GM12878 (cell line): ENCODE data around the gene SLC22A4. TPM values are rescaled to one million over a fixed set of nuclear protein-coding genes. Genes with fewer than 3 reads are reported as not detected.

Experiments used
- ATAC-seq: fragments of 200-7000 bp; cut with Tn5 transposase; 3 replicates; pipeline ENCODE4 v1.9.1; 2020; ENCODE audit warnings: mild to moderate bottlenecking, moderate library complexity
- BruUV-seq: library from RNA; stranded (reverse); fragments of 400-500 nt; replicated peaks from 2 replicates; lab custom pipeline; 2021; lab: Mats Ljungman, UMichigan
- CTCF ChIA-PET: fragments of 300-600 bp; sonication (Branson Sonifier 250); formaldehyde crosslinking; extraction: SDS; loops from one replicate; lab custom pipeline; 2021; ENCODE audit warnings: inconsistent platforms; lab: Yijun Ruan, JAX
- POLR2A ChIA-PET: fragments of 350-600 bp; formaldehyde crosslinking; extraction: SDS; loops from one replicate; lab custom pipeline; 2021; ENCODE audit warnings: inconsistent platforms; lab: Charles Lee
- RAD21 ChIA-PET: fragments of 300-600 bp; sonication (Branson Sonifier 250); formaldehyde crosslinking; loops from one replicate; lab custom pipeline; 2023; ENCODE audit warnings: antibody characterized with exemption; ENCODE audit not compliant: unreplicated experiment; lab: Charles Lee
- SMC1A ChIA-PET: fragments of 300-600 bp; sonication (Branson Sonifier 250); formaldehyde crosslinking; loops from one replicate; lab custom pipeline; 2023; ENCODE audit not compliant: unreplicated experiment, uncharacterized antibody; lab: Charles Lee
- DNase-seq: peaks from one replicate; pipeline ENCODE4 v3.0.0-alpha.2; 2011; ENCODE audit warnings: low read depth, low spot score
- FAIRE-seq: peaks from 3 replicates; lab custom pipeline; 2011; peaks lifted over from hg19 to GRCh38; lab: Jason Lieb, UNC
- H2AFZ ChIP-seq: 2 replicates; pipeline ENCODE4 v1.6.0; 2011; ENCODE audit warnings: low read depth, low read length, control low read depth; ENCODE audit not compliant: control insufficient read depth
- H3K27ac ChIP-seq: 2 replicates; pipeline ENCODE4 v1.5.1; 2011; ENCODE audit warnings: control low read depth; ENCODE audit not compliant: control insufficient read depth, insufficient read depth
- H3K27me3 ChIP-seq, 2 experiments: replicated peaks in 1 of 2; 2 replicates each; pipeline versions ENCODE4 v1.6.0 to v1.6.1; 2011; ENCODE audit warnings: low read length in 1 of 2; ENCODE audit not compliant: control insufficient read depth in 2 of 2, insufficient read depth in 2 of 2
- H3K36me3 ChIP-seq, 2 experiments: 2 replicates each; pipeline ENCODE4 v1.5.1; 2011; ENCODE audit warnings: low read length in 1 of 2; ENCODE audit not compliant: control insufficient read depth in 2 of 2, insufficient read depth in 2 of 2
- H3K4me1 ChIP-seq: 2 replicates; pipeline ENCODE4 v1.6.1; 2011; ENCODE audit warnings: mild to moderate bottlenecking, low read length, moderate library complexity, mixed read lengths; ENCODE audit not compliant: control insufficient read depth, insufficient read depth
- H3K4me2 ChIP-seq: 2 replicates; pipeline ENCODE4 v1.6.0; 2011; ENCODE audit warnings: control low read depth; ENCODE audit not compliant: control insufficient read depth, insufficient read depth
- H3K4me3 ChIP-seq: fragments of 200-600 bp; sonication (generic); 2 replicates; pipeline ENCODE4 v1.5.1; 2016
- H3K79me2 ChIP-seq: 2 replicates; pipeline ENCODE4 v1.6.0; 2011; ENCODE audit warnings: low read length; ENCODE audit not compliant: control insufficient read depth, insufficient read depth
- H3K9ac ChIP-seq: 2 replicates; pipeline ENCODE4 v1.8.0; 2011; ENCODE audit warnings: low read length, control low read depth, mixed read lengths; ENCODE audit not compliant: control insufficient read depth, insufficient read depth
- H3K9me3 ChIP-seq: replicated peaks from 3 replicates; pipeline ENCODE4 v1.5.1; 2011; ENCODE audit warnings: mild to moderate bottlenecking, low read length; ENCODE audit not compliant: control insufficient read depth, insufficient read depth
- H4K20me1 ChIP-seq: 2 replicates; pipeline ENCODE4 v1.6.0; 2011; ENCODE audit not compliant: control insufficient read depth, insufficient read depth
- ATF7 ChIP-seq: fragments of 450-650 bp; IDR thresholded peaks from 2 replicates; pipeline ENCODE4 v1.6.1; 2016; ENCODE audit warnings: low read depth, mild to moderate bottlenecking
- BCL11A ChIP-seq: IDR thresholded peaks from 2 replicates; pipeline ENCODE4 v1.6.1; 2011; ENCODE audit warnings: low read depth, low read length
- CEBPB ChIP-seq, 2 experiments: fragments of 150-350 bp in 1 of 2; IDR thresholded peaks; 2 replicates each; pipeline ENCODE4 v1.6.1; 2012 to 2014; ENCODE audit warnings: low read depth in 2 of 2, low read length in 2 of 2, borderline replicate concordance in 1 of 2, inconsistent platforms in 1 of 2
- CEBPZ ChIP-seq: fragments of 150-350 bp; IDR thresholded peaks from 2 replicates; pipeline ENCODE4 v1.6.1; 2016; ENCODE audit warnings: low read depth, low read length
- CHD4 ChIP-seq: fragments of 200-600 bp; sonication (generic); IDR thresholded peaks from 2 replicates; pipeline ENCODE4 v1.6.1; 2016; ENCODE audit warnings: mild to moderate bottlenecking
- EZH2 ChIP-seq: IDR thresholded peaks from 2 replicates; pipeline ENCODE4 v1.6.1; 2012; ENCODE audit warnings: low read depth, mild to moderate bottlenecking, control low read depth, inconsistent platforms, low read length, borderline replicate concordance; ENCODE audit not compliant: control insufficient read depth
- NR2C2 ChIP-seq: IDR thresholded peaks from 2 replicates; pipeline ENCODE4 v1.6.1; 2011; ENCODE audit warnings: borderline replicate concordance, low read depth; ENCODE audit not compliant: control insufficient read depth, insufficient read length
- PAX5 ChIP-seq: IDR thresholded peaks from 2 replicates; pipeline ENCODE4 v1.6.1; 2011; ENCODE audit warnings: low read depth, low read length, borderline replicate concordance
- SMARCA5 ChIP-seq: fragments of 450-650 bp; IDR thresholded peaks from 2 replicates; pipeline ENCODE4 v1.6.1; 2017; ENCODE audit warnings: mild to moderate bottlenecking
- TAF1 ChIP-seq: IDR thresholded peaks from 2 replicates; pipeline ENCODE4 v1.6.1; 2011; ENCODE audit warnings: mild to moderate bottlenecking, low read depth, low read length, borderline replicate concordance
- TCF3 ChIP-seq: IDR thresholded peaks from 2 replicates; pipeline ENCODE4 v1.6.1; 2012; ENCODE audit warnings: low read depth, mild to moderate bottlenecking, low read length, borderline replicate concordance; ENCODE audit not compliant: insufficient read depth
- ZBTB33 ChIP-seq: fragments of 450-650 bp; IDR thresholded peaks from 2 replicates; pipeline ENCODE4 v1.6.1; 2017; ENCODE audit warnings: mild to moderate bottlenecking
- ZNF274 ChIP-seq: IDR thresholded peaks from one replicate; pipeline ENCODE4 v1.8.0; 2011; ENCODE audit not compliant: insufficient read length, insufficient read depth
- ZNF592 ChIP-seq: fragments of 450-650 bp; IDR thresholded peaks from 2 replicates; pipeline ENCODE4 v1.6.1; 2017; ENCODE audit warnings: mild to moderate bottlenecking, moderate library complexity
- WGBS: methylation state at CpG from one replicate; pipeline ENCODE4 v1.1.6; 2016; ENCODE audit warnings: low lambda C conversion rate; ENCODE audit not compliant: insufficient replicate concordance, insufficient coverage; ENCODE audit errors: missing lambda C conversion rate; 5-methylcytosine and 5-hydroxymethylcytosine counted together
- in situ Hi-C: fragments of 300-500 bp; cut with MboI; formaldehyde crosslinking; loops from 9 replicates; pipeline ENCODE4 v1.14.3; 2018; ENCODE audit warnings: mixed read lengths
- intact Hi-C: fragments of 100-400 bp; cut with micrococcal nuclease; formaldehyde crosslinking; loops from one replicate; pipeline ENCODE4 v1.14.2; 2022; ENCODE audit not compliant: unreplicated experiment
- polyA plus RNA-seq, 11 experiments: library from polyadenylated mRNA; depleted of rRNA in 4 of 11; unstranded in 6 of 11; stranded (reverse) in 5 of 11; fragments of >200 nt; fragmentation: Nextera tagmentation in 4 of 11; fragmentation: Illumina TruSeq in 1 of 11; extraction: Ambion mirVana in 4 of 11; extraction: Trizol in 1 of 11; gene quantifications; 1 replicate in 1 of 11; 2 replicates in 10 of 11; pipeline versions ENCODE4 v1.2.1 to v1.2.3, GENCODE V29; 2011 to 2016; ENCODE audit warnings: inconsistent platforms in 2 of 11, missing spikeins in 2 of 11, low read depth in 1 of 11
- total RNA-seq, 4 experiments: library from RNA; depleted of rRNA in 3 of 4; stranded (reverse); fragments of >200 nt in 3 of 4; fragmentation: Illumina TruSeq in 1 of 4; extraction: Trizol in 1 of 4; gene quantifications; 2 replicates each; pipeline versions ENCODE4 v1.2.1 to v1.2.3, GENCODE V29; 2013 to 2021

SLC22A4 gene
- total and polyA plus RNA-seq, 10 of the 15 experiments (the other 5 are each of a cell fraction or from before 2014, with no cell fraction given) = 0.04 to 0.61 (median 0.10) TPM; not detected in 2

- no peak for TF ChIP-seq ZBTB33
- no peak for TF ChIP-seq CHD4
Observed at GRCh38 chr5:132378580-132378979, 84.4 kb downstream of the SLC22A4 start (continued).

- Histone ChIP-seq H3K4me2 (no peak overlapping the region), H3K4me3 (no peak overlapping the region), H3K9ac (no peak overlapping the region), H4K20me1 (no peaks in the 10 kb centered on the region), H3K79me2 (no peaks in the 10 kb centered on the region), H3K4me1 (no peaks in the 10 kb centered on the region), H3K27me3 (no peaks in the 10 kb centered on the region), H3K36me3 (no peaks in the 10 kb centered on the region), H2AFZ (no peak overlapping the region), H3K9me3 (no peaks in the 10 kb centered on the region), H3K27ac (no peak overlapping the region)
- ChIA-PET POLR2A (no interaction called here), SMC1A (interaction anchor here (0.6 to 1.3 kb wide), 2 partner anchors 24 to 373 kb away, joined by 3 read pairs; no protein-coding TSS in a partner anchor), RAD21 (no interaction called here), CTCF (interaction anchor here (1.9 to 22.4 kb wide), 3 partner anchors 121 to 199 kb away, joined by 10 to 481 read pairs (median 13); no protein-coding TSS in a partner anchor)
- in situ Hi-C loops (loop anchor here (10.0 kb wide), 1 partner anchor 115 kb away; the partner anchor contains the start of gene IRF1), intact Hi-C loops (loop anchor here (10.0 kb wide), 1 partner anchor 215 kb away; no protein-coding TSS in a partner anchor)
- no peak for ATAC-seq
- 89% methylated on average over 6 of the region's 6 CpGs for WGBS
- no TSS peak for BruUV-seq
- DNase-seq = no peak
- FAIRE-seq = no peak
- TF ChIP-seq ZNF592 (no peak), EZH2 (no peak), PAX5 (no peak), ZNF274 (no peak), TAF1 (no peak), CEBPB (IDR thresholded peaks at IDR 0.05; ENCODE audit: borderline replicate concordance in 1 of 2, low read depth in 2 of 2, low read length in 2 of 2) (no peak), NR2C2 (no peak), ATF7 (no peak), CEBPZ (no peak), SMARCA5 (no peak), BCL11A (no peak), TCF3 (no peak)
Observed at GRCh38 chr5:132380047-132380446, 85.9 kb downstream of the SLC22A4 start.
